SK-N-SH (cell line): ENCODE data around the gene LEKR1.

Source experiments
- CTCF ChIP-seq: fragments of 200-600 bp; sonication (generic); IDR thresholded peaks from 2 replicates; pipeline ENCODE4 v1.6.1; 2017; ENCODE audit warnings: antibody characterized with exemption, mild to moderate bottlenecking, moderate library complexity
- ELF1 ChIP-seq: IDR thresholded peaks from 2 replicates; pipeline ENCODE4 v1.4.0; 2012
- FOXM1 ChIP-seq: IDR thresholded peaks from 2 replicates; pipeline ENCODE4 v1.4.0; 2012; ENCODE audit warnings: low read depth, mild to moderate bottlenecking
- GABPA ChIP-seq: IDR thresholded peaks from 2 replicates; pipeline ENCODE4 v1.4.0; 2012; ENCODE audit warnings: low read depth, mild to moderate bottlenecking
- GATA2 ChIP-seq: sonication (generic); formaldehyde crosslinking; IDR thresholded peaks from 2 replicates; pipeline ENCODE4 v1.5.0; 2020; ENCODE audit warnings: mild to moderate bottlenecking, missing genetic modification reagents
- REST ChIP-seq: IDR thresholded peaks from 2 replicates; pipeline ENCODE4 v1.6.1; 2012; ENCODE audit warnings: mild to moderate bottlenecking, low read depth, low read length, moderate library complexity
- SIN3A ChIP-seq: IDR thresholded peaks from 2 replicates; pipeline ENCODE4 v1.6.1; 2012; ENCODE audit warnings: low read depth, mild to moderate bottlenecking, low read length, moderate library complexity, borderline replicate concordance
- TAF1 ChIP-seq: IDR thresholded peaks from 2 replicates; pipeline ENCODE4 v1.6.1; 2012; ENCODE audit warnings: low read depth, mild to moderate bottlenecking, low read length, moderate library complexity, borderline replicate concordance
- YY1 ChIP-seq: IDR thresholded peaks from 2 replicates; pipeline ENCODE4 v1.4.0; 2012; ENCODE audit warnings: low read depth, mild to moderate bottlenecking

- no peak for TF ChIP-seq CTCF
- TF ChIP-seq FOXM1, result no peak
- TF ChIP-seq SIN3A, result no peak
- TF ChIP-seq YY1, result no peak
- TF ChIP-seq ELF1, result no peak
- TF ChIP-seq TAF1, result no peak
- no peak for TF ChIP-seq REST
- TF ChIP-seq GATA2 (CRISPR knock-in tag), result no peak
- TF ChIP-seq GABPA, result no peak
Measured at GRCh38 chr3:156939315-156939714, 113.2 kb downstream of the LEKR1 start.
